LNCaP clone FGC (cell line): Measurements from ENCODE around the gene DMXL2.
A peak's percentile ranks its signal among the peaks of the same experiment; 100 is the strongest.

ENCODE experiments used
- DNase-seq: peaks from one replicate; pipeline ENCODE4 v3.0.0-alpha.2; 2011; ENCODE audit warnings: low read depth
- H3K4me3 ChIP-seq: 2 replicates; pipeline ENCODE4 v1.5.1; 2011; ENCODE audit warnings: mild to moderate bottlenecking, low read depth, low read length, control low read depth
- TF ChIP-seq, protein P1 (sequence below): IDR thresholded peaks from 2 replicates; pipeline ENCODE4 v1.5.1; 2012; ENCODE audit warnings: mild to moderate bottlenecking; ENCODE audit not compliant: control insufficient read depth, insufficient read depth; ENCODE audit errors: extremely low read depth

The DMXL2 gene, protein sequence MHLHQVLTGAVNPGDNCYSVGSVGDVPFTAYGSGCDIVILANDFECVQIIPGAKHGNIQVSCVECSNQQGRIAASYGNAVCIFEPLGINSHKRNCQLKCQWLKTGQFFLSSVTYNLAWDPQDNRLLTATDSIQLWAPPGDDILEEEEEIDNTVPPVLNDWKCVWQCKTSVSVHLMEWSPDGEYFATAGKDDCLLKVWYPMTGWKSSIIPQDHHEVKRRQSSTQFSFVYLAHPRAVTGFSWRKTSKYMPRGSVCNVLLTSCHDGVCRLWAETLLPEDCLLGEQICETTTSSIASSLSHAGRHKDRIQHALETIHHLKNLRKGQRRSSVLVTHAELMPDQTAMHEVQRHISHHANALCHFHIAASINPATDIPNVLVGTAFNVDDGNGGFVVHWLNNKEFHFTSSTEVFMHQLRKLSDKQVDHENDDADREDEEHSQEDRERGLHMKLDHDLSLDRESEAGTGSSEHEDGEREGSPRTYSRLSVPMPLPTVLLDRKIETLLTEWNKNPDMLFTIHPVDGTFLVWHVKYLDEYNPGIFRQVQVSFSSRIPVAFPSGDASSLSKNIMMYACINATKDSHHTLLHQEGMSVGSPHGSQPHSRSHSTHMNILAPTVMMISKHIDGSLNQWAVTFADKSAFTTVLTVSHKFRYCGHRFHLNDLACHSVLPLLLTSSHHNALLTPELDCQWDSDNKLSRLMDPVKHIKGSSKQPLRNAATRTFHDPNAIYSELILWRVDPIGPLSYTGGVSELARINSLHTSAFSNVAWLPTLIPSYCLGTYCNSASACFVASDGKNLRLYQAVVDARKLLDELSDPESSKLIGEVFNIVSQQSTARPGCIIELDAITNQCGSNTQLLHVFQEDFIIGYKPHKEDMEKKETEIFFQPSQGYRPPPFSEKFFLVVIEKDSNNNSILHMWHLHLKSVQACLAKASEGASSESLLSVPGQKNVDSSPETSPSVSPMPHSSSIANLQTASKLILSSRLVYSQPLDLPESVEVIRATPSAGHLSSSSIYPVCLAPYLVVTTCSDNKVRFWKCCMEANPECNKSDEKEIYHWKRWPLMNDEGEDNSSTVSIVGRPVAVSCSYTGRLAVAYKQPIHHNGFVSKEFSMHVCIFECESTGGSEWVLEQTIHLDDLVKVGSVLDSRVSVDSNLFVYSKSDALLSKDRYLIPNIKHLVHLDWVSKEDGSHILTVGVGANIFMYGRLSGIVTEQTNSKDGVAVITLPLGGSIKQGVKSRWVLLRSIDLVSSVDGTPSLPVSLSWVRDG (N-terminal part only)

DNA sequence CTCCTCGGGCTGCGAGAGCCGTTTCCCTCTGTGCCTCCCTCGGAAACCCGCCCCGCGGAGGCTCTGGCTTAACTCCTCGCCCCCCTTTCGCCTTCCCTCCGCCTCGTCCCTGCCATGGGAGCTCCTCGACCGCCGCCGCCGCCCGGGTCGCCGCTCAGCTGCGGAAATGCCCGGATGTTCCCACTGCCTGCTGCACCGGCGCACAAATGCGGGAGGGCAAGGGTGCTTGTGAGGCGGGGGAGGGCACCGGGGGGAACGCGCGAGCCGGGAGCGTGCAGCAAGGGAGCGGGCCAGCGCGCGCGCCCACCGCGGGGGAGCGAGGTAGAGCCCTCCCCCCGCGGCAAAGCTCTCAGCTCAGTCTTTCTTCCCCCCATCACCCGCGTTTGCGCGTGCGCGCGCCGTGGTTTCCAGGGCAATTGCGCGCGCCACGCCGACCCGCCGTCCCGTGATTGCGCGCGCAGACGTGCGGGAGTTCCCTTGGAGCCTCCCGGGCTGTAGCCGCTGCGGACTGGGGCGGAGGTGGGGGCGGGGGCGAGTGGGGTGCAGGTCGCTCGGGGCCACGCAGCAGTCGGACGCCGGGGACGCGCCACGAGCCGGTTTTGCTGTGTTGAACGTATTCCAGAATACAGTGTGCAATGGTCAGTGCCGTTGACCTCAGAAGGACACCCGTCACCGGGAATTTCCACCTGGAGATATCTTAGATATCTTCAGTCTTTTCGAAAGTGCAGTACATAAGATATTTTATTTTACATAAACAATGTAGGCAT, at the start of gene DMXL2:
Gene DMXL2, minus strand, starts transcription at position 168 of the 767 bp plus-strand sequence. CDS start 226 bp downstream, outside the sequence.
- TF ChIP-seq, protein P1, sequence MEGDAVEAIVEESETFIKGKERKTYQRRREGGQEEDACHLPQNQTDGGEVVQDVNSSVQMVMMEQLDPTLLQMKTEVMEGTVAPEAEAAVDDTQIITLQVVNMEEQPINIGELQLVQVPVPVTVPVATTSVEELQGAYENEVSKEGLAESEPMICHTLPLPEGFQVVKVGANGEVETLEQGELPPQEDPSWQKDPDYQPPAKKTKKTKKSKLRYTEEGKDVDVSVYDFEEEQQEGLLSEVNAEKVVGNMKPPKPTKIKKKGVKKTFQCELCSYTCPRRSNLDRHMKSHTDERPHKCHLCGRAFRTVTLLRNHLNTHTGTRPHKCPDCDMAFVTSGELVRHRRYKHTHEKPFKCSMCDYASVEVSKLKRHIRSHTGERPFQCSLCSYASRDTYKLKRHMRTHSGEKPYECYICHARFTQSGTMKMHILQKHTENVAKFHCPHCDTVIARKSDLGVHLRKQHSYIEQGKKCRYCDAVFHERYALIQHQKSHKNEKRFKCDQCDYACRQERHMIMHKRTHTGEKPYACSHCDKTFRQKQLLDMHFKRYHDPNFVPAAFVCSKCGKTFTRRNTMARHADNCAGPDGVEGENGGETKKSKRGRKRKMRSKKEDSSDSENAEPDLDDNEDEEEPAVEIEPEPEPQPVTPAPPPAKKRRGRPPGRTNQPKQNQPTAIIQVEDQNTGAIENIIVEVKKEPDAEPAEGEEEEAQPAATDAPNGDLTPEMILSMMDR = no peak
- peak; percentile 53 for DNase-seq

DNA sequence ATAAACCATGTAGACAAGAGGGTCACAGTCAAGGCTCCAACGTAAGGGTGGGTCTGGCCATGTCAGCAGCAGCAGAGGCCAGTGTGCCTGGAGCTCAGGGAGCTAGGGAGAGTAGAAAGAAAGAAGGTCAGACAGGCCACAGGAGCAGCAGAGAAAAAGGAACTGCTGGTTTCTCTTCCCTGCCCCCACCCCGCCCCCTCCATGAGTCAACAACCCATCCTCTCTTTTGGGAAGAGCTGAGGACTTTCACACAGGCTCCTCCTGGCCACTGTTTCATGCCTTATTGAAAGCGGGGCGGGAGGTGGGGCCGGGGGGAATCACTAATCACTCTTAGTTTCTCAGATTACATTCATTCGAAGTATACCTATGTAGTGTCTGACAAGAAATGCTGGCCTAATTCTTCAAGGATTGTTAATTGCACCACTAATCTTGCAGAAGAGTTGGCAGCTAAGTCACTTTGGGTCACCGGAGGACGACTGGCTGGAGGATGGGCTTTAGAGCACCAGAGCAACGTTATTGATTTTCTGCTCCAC, 49.6 kb upstream of the DMXL2 start:
- H3K4me3 ChIP-seq = no peak overlapping the region
- TF ChIP-seq, protein P1 = no peak
- no peak for DNase-seq

More for the DNA sequence above, at the start of gene DMXL2:
- H3K4me3 ChIP-seq = peak within 1 kb of the TSS; percentile 80

DNA sequence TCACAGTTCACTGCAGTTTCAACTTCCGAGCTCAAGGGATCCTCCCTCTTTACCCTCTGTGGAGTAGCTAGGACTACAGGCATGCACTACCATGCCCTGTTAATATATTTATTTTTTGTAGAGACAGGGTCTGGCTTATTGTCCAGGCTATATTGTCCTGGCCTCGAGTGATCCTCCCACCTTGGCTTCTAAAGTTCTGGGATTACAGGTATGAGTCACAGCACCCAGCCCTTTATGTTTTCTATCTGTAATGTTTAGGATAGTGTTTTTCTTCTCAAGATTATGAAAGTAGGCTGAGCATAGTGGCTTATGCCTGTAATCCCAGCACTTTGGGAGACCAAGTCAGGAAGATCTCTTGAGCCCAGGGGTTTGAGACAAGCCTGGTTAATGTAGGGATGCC, 46.8 kb upstream of the DMXL2 start:
- no peak for DNase-seq
- H3K4me3 ChIP-seq = no peak overlapping the region
- TF ChIP-seq, protein P1 = no peak

DNA sequence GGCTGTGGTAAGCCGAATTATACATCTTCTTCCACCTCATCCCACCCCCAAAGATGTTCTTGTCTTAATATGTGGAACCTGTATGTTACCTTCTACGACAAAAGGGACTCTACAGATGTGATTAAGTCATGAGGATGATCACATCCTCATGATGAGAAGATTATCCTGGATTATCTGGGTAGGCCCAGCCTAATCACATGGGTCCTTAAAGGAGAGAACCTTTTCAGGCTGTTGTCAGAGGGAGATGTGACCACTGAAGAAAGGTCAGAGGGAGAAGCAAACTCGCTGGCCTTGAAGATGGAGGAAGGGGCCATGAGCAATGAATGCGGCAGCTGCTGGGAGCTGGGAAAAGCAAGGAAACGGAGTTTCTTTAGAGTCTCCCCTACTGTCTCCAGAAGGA, 45.9 kb upstream of the DMXL2 start:
- TF ChIP-seq, protein P1 = no peak
- DNase-seq = no peak
- no peak overlapping the region for H3K4me3 ChIP-seq

DNA sequence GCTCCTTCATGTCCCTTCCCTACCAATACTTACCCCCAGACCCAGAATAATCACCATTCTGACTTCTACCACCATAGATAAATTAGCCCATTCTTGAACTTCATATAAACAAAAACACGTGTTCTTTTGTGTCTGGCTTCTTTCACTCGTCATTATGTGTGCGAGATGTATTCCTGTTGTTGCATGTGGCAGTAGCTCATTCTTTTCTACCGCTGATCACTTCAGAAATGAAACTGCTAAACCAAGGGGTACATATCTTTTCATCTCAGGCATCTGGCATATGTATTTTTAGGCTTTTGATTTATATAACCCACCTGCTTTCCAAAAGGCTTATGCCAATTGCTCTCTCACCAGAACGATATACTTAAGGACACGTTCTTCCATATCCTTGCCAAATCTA, 44.9 kb upstream of the DMXL2 start:
- no peak for DNase-seq
- H3K4me3 ChIP-seq = no peak overlapping the region
- TF ChIP-seq, protein P1 = no peak
